ENCODE data around the gene OSBPL8.
"Not testable (repeated sequence)": the region's sequence is repeated elsewhere in the genome, so short reads cannot be mapped to it uniquely, and the experiment has no call there.

The OSBPL8 gene

DNA sequence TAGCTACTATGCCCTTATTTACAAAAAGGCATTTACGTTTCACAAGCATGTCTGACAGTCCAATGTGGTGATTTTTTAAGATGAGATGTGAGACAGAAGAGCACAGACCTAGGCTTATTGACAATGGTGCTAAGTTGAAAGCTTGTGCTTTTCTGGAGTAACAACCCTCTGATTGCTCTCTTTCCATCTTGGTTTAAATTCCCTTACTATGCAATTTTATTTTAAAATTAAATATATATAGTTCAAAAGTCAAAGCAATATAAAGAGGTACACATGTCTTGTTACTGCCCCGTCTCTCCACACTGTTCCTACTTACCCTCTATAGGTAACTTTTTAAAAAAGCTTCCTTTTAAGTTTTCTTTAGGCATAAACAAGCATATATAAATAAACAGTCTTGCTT lies 172.0 kb downstream of the OSBPL8 start:
- TF ChIP-seq POLR2A (IDR thresholded peaks at IDR 0.05; ENCODE audit: low read depth, low read length) = no peak
- no peak for FAIRE-seq
- no peak for DNase-seq (ENCODE audit: insufficient read length, low spot score)

DNA sequence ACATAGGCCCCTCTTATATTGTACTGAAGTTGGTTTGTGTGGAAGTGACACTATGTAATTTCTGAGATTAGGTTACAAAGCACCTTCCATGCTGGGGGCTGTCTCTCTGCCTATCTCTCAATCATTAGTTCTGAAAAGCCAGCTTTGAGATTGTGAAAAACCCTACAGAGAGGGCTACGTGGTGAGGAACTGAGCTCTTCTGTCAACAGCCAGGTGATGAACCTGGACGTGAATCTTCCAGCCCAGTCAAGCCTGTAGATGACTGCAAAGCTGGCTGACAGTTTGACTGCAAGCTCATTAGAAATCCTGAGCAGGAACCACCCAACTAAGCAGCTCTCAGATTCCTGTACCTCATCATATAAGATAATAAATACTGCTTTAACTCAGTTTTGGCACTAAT lies 175.0 kb downstream of the OSBPL8 start:
- FAIRE-seq (no peak), DNase-seq (ENCODE audit: insufficient read length, low spot score) (no peak)
- no peak for TF ChIP-seq POLR2A (IDR thresholded peaks at IDR 0.05; ENCODE audit: low read depth, low read length)

DNA sequence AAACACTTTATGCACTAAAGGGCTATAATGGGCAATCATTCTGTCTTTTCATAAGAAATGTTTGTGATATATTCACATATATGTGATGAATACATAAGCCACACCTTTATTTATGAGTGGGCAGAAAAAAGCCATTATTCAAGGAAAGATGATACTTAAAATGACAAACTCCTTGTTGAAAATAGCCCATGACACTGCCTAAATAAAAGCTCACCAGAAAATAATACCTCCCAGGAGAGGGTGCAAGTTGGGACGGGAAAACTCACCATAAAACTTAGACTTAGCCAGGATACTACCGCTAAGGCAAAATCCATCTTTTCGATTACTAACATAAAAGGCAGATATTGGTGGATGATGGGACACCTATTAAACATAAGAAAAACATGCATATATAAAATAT lies 175.6 kb downstream of the OSBPL8 start:
- no peak for FAIRE-seq
- no peak for TF ChIP-seq POLR2A (IDR thresholded peaks at IDR 0.05; ENCODE audit: low read depth, low read length)

DNA sequence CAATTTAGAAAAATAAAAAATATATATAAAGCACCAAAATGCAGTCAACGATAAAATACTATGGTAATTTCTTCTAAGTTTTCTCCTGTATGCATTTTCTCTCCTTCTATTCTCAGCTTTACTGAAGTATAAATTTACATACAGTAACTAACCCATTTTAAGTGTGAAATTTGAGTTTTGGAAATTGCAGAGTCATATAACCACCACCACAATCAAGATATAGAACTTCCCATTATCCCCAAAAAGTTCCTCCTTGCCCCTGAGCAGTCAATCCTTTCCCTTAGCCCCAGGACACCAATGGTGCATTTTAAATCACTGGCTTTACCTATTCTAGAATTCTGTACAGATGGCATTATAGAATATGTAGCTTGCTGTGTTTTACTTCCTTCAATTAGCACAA lies 180.3 kb downstream of the OSBPL8 start:
- no peak for TF ChIP-seq POLR2A (IDR thresholded peaks at IDR 0.05; ENCODE audit: low read depth, low read length)
- FAIRE-seq = no peak

More for the DNA sequence above, 175.6 kb downstream of the OSBPL8 start:
- DNase-seq (ENCODE audit: insufficient read length, low spot score) = no peak

GRCh38 chr12:76376876-76377275 lies 182.7 kb downstream of the OSBPL8 start:
- not testable (repeated sequence) for FAIRE-seq

More for the DNA sequence above, 180.3 kb downstream of the OSBPL8 start:
- DNase-seq (ENCODE audit: insufficient read length, low spot score) = no peak

DNA sequence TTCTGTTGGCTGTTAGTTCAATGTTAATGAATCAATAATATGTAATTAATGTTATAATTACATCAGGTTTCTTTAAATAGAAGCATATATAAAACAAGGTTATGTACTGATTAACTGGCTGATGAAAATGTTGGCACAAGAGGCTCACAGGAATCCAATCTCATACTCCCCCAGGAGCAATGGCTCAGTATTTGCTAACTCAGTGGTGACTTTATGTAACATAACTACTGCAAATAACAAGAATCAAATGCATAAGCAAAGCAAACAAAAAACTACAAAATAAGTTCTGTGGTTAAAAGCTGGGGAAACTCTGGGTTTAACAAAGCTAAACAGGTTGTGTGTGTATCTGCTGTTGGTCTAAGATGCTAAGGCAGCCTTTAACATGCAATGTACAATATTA lies 183.6 kb downstream of the OSBPL8 start:
- DNase-seq (ENCODE audit: insufficient read length, low spot score) = no peak
- FAIRE-seq = no peak
- TF ChIP-seq POLR2A (IDR thresholded peaks at IDR 0.05; ENCODE audit: low read depth, low read length) = no peak

More at GRCh38 chr12:76376876-76377275, 182.7 kb downstream of the OSBPL8 start:
- not testable (repeated sequence) for DNase-seq (ENCODE audit: insufficient read length, low spot score)

DNA sequence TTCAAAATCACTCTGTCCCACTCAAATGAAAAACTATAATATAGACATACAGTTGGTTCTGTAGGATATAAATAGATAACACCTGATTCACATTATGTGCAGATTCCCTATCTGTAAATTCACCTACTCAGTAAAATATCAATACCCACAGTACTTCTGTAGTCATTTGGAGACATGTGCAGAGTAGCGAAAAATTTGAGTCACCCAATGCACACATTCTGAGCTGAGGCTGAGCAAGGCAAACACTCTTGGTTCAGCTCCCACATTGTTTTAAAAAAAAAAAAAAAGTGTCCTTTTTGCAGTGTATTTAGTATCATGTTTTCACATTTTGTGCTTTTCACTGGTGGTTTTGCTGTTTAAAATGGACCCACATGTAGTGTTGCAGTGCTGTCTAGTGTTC lies 184.1 kb downstream of the OSBPL8 start:
- no peak for TF ChIP-seq POLR2A (IDR thresholded peaks at IDR 0.05; ENCODE audit: low read depth, low read length)
- FAIRE-seq (no peak), DNase-seq (ENCODE audit: insufficient read length, low spot score) (no peak)

GRCh38 chr12:76374386-76375020 lies 185.1 kb downstream of the OSBPL8 start:
- TF ChIP-seq POLR2A (IDR thresholded peaks at IDR 0.05; ENCODE audit: low read depth, low read length) = no peak
- DNase-seq (ENCODE audit: insufficient read length, low spot score) (no peak), FAIRE-seq (no peak)

GRCh38 chr12:76368230-76368629 lies 191.3 kb downstream of the OSBPL8 start:
- DNase-seq (ENCODE audit: insufficient read length, low spot score) = no peak
- no peak for TF ChIP-seq POLR2A (IDR thresholded peaks at IDR 0.05; ENCODE audit: low read depth, low read length)
- no peak for FAIRE-seq

- DNase-seq (ENCODE audit: insufficient read length, low spot score) (no peak), FAIRE-seq (no peak)
- no peak for TF ChIP-seq POLR2A (IDR thresholded peaks at IDR 0.05; ENCODE audit: low read depth, low read length)
Measured at GRCh38 chr12:76366163-76366562, 193.4 kb downstream of the OSBPL8 start.

DNA sequence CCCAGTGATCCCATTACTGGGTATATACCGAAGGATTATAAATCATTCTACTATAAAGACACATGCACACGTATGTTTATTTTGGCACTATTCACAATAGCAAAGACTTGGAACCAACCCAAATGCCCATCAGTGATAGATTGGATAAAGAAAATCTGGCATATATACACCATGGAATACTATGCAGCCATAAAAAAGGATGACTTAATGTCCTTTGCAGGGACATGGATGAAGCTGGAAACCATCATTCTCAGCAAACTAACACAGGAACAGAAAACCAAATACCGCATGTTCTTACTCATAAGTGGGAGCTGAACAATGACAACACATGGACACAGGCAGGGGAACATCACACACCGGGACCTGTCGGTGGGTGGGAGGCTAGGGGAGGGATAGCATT lies 195.4 kb downstream of the OSBPL8 start:
- not testable (repeated sequence) for FAIRE-seq; DNase-seq (ENCODE audit: insufficient read length, low spot score)

DNA sequence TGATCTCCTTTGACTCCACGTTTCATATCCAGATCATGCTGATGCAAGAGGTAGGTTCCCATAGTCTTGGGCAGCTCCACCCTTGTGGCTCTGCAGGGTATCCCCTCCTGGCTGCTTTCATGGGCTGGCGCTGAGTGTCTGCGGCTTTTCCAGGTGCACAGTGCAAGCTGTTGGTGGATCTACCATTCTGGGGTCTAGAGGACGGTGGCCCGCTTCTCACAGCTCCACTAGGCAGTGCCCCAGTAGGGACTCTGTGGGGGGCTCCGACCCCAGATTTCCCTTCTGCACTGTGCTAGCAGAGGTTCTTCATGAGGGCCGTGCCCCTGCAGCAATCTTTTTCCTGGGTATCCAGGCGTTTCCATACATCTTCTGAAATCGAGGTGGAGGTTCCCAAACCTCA lies 199.3 kb downstream of the OSBPL8 start:
- FAIRE-seq (no peak), DNase-seq (ENCODE audit: insufficient read length, low spot score) (no peak)
- no peak for TF ChIP-seq POLR2A (IDR thresholded peaks at IDR 0.05; ENCODE audit: low read depth, low read length)

GRCh38 chr12:76356071-76356470 lies 203.5 kb downstream of the OSBPL8 start:
- FAIRE-seq (no peak), DNase-seq (ENCODE audit: insufficient read length, low spot score) (no peak)
- no peak for TF ChIP-seq POLR2A (IDR thresholded peaks at IDR 0.05; ENCODE audit: low read depth, low read length)

DNA sequence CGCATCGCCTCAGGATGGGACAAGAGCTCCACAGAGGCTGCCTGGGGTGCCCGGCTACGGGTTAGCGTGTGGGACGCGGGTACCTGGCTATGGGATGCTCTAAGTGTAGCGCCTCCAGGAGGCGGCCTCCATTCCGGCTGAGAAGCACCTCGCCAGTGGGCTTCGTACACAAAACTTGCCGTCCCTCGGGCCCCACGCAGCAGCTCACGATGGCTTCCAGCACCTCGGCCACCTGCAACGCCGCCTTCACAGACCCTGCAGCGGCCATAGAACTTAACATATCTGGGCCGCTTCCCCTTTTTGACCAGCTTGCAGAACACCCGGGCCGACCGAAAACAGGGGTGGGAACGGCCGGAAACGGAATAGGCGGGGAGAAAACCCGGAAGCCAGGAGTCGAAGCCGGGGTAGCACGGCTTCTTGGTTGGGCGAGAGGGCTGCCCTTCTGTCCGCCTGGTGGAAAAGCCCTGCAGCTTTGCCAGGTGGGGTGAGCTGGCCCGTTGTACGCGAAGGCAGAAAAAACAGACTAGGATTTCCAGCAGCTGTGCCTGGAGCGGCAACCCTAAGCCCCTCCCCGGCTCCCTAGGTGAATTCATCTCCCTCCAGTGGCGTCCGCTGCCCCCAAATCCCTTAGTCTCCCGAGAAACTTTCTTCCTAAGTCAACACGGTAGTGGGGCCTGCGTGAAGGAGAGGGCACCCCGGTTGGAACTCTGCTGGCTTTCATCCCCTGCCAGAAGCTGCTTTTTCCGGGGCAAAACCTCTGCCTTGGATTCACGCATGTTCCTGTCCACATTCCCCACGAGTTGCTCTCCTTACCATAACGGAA lies 211.3 kb downstream of the OSBPL8 start, which contains the start of gene BBS10:
TSS of gene BBS10 (minus strand) at position 337 of the 823 bp plus-strand sequence. CDS start at position 280, 57 bp downstream.
- peak; percentile 51 for TF ChIP-seq POLR2A (IDR thresholded peaks at IDR 0.05; ENCODE audit: low read depth, low read length)
- FAIRE-seq = peak; percentile 94
- peak; percentile 84 for DNase-seq (ENCODE audit: insufficient read length, low spot score)

All from H54 (cell line).